ENCODE measurements around the gene TICAM1. TPM values are rescaled to one million over a fixed set of nuclear protein-coding genes. Genes with fewer than 3 reads are reported as not detected.
A peak's percentile ranks its signal among the peaks of the same experiment; 100 is the strongest.
"Not testable (repeated sequence)": the region's sequence is repeated elsewhere in the genome, so short reads cannot be mapped to it uniquely, and the experiment has no call there.

Gene TICAM1
- total and polyA plus RNA-seq, 2 donors (not counting 1 experiment from before 2014, with no cell fraction given), result 0.65 to 4.1 TPM

DNA sequence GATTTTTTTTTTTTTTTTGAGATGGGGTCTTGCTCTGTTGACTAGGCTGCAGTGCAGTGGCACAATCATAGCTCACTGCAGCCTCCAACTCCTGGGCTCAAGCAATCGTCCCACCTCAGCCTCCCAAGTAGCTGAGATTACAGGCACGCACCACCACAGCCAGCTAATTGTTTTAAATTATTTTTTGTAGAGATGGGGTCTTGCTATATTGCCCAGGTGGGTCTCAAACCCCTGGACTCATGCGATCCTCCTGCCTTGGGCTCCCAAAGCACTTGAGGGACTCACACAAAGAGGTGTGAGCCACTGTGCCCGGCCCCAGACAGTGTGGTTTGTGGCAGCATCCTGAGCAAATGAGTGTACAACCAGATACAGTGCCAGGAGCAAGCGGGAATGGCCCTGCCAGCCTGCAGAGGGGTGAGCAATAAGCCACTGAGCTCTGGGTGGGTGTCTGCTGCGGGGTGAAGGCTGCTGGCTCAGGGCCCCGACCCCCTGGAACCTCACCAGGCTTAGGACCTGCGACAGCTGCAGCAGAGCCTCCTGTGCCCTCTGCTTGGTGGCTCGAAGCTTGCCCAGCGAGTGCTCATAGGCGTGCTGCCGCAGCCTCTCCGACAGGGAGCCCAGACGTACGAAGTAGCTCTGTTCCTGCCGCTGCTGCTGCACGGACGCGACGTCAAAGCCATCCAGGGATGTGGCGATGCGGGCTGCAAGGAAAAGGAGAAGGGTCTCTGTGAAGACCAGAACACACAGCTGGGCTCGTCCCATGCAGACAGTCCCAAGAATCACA, 15.9 kb upstream of the TICAM1 start:
- no peak overlapping the region for H3K27ac ChIP-seq (ENCODE audit: insufficient read depth, low read length)
- no peaks in the 10 kb centered on the region for H3K9me3 ChIP-seq (ENCODE audit: control insufficient read depth, insufficient read depth, low read depth, low read length)
- peaks cover 30% of the 10 kb centered on the region for H3K36me3 ChIP-seq (ENCODE audit: control insufficient read depth, insufficient read depth, low read length)
- H3K4me2 ChIP-seq (ENCODE audit: extremely low read depth, insufficient read depth, low read length), result no peak overlapping the region
- no peaks in the 10 kb centered on the region for H4K20me1 ChIP-seq (ENCODE audit: control insufficient read depth, extremely low read depth, insufficient read depth, low read length)
- no peak for DNase-seq (ENCODE audit: low read depth in 2 of 2)
- H3K9ac ChIP-seq (ENCODE audit: insufficient read depth, low read length), result no peak overlapping the region
- no peak overlapping the region for H2AFZ ChIP-seq (ENCODE audit: low read length)
- TF ChIP-seq, protein P1, sequence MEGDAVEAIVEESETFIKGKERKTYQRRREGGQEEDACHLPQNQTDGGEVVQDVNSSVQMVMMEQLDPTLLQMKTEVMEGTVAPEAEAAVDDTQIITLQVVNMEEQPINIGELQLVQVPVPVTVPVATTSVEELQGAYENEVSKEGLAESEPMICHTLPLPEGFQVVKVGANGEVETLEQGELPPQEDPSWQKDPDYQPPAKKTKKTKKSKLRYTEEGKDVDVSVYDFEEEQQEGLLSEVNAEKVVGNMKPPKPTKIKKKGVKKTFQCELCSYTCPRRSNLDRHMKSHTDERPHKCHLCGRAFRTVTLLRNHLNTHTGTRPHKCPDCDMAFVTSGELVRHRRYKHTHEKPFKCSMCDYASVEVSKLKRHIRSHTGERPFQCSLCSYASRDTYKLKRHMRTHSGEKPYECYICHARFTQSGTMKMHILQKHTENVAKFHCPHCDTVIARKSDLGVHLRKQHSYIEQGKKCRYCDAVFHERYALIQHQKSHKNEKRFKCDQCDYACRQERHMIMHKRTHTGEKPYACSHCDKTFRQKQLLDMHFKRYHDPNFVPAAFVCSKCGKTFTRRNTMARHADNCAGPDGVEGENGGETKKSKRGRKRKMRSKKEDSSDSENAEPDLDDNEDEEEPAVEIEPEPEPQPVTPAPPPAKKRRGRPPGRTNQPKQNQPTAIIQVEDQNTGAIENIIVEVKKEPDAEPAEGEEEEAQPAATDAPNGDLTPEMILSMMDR (conservative IDR thresholded peaks at IDR 0.05 in 1 of 2, IDR thresholded peaks at IDR 0.05 in 1 of 2; ENCODE audit: low read depth in 1 of 2, low read length in 2 of 2), result no peak
- TF ChIP-seq EZH2 (IDR thresholded peaks at IDR 0.05; ENCODE audit: low read length, missing control alignments), result no peak
- peaks cover 5% of the 10 kb centered on the region for H3K4me1 ChIP-seq (ENCODE audit: control insufficient read depth, extremely low read depth, insufficient read depth, low read length)
- H3K4me3 ChIP-seq (replicated peaks in 1 of 4; ENCODE audit: control extremely low read depth in 1 of 4, insufficient read depth in 1 of 4, low read depth in 3 of 4, low read length in 4 of 4), result no peak overlapping the region
- no peaks in the 10 kb centered on the region for H3K79me2 ChIP-seq (ENCODE audit: control insufficient read depth, insufficient read depth, low read length)
- no peaks in the 10 kb centered on the region for H3K27me3 ChIP-seq (ENCODE audit: control insufficient read depth, insufficient read depth, low read length)

DNA sequence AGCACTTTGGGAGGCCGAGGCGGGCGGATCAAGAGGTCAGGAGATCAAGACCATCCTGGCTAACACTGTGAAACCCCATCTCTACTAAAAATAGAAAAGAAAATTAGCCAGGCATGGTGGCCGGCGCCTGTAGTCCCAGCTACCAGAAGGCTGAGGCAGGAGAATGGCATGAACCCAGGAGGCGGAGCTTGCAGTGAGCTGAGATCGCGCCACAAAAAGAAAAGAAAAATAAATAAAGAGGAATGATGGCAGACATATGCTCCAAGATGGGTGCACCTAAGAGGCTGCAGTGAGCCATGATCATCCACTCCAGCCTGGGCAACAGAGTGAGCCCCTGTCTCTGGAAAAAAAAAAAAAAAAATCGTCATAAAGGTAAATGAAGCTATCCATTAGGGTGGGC, 14.5 kb upstream of the TICAM1 start:
- Histone ChIP-seq H3K36me3 (ENCODE audit: control insufficient read depth, insufficient read depth, low read length) (peaks cover 25% of the 10 kb centered on the region), H3K27ac (ENCODE audit: insufficient read depth, low read length) (peak overlapping the region; percentile 18)
- not testable (repeated sequence) for H3K9ac ChIP-seq (ENCODE audit: insufficient read depth, low read length); H2AFZ ChIP-seq (ENCODE audit: low read length); H3K4me3 ChIP-seq (replicated peaks in 1 of 4; ENCODE audit: control extremely low read depth in 1 of 4, insufficient read depth in 1 of 4, low read depth in 3 of 4, low read length in 4 of 4); H3K4me2 ChIP-seq (ENCODE audit: extremely low read depth, insufficient read depth, low read length); H3K27me3 ChIP-seq (ENCODE audit: control insufficient read depth, insufficient read depth, low read length); H3K9me3 ChIP-seq (ENCODE audit: control insufficient read depth, insufficient read depth, low read depth, low read length); H3K4me1 ChIP-seq (ENCODE audit: control insufficient read depth, extremely low read depth, insufficient read depth, low read length); H4K20me1 ChIP-seq (ENCODE audit: control insufficient read depth, extremely low read depth, insufficient read depth, low read length); H3K79me2 ChIP-seq (ENCODE audit: control insufficient read depth, insufficient read depth, low read length)
- peak; percentile 65 to 66 for DNase-seq (ENCODE audit: low read depth in 2 of 2)

DNA sequence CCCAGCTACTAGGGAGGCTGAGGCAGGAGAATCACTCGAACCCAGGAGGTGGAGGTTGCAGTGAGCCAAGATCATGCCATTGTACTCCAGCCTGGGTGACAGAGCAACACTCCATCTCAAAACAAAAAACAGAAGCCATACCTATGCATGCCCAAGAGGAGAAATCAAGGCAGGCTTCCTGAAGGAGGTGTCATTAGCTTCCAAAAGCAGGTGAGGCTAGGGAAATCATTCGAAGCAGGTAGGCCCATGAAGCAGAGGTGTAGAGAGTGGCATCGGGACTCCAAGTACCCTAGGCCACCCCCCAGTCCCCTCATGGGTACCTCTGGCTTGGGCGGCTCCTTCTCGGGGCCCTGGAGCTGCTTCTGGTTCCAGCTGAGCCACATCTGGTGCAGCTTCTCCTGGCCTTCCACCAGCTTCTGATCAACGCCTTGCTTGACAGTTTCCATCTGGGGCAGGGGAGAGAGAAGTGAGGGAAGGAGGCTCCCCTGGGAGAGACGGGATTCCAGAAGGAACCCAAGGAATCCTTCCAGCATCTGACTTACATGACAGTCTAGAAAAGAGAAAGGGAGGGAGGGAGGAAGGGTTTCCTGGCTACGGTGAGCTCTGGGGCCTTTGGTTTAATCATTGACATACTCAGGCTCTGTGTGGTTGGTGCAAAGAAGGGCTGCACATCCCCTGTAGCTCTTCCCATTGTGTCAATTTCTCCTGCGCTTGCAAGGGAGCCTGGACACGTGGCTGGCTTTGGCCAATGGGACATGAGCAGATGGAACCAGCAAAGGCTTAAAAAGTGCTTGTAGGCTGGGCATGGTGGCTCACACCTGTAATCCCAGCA, 13.1 kb upstream of the TICAM1 start:
- DNase-seq (ENCODE audit: low read depth in 2 of 2), result peak in 1 of 2 donors; percentile 83
- Histone ChIP-seq H3K9me3 (ENCODE audit: control insufficient read depth, insufficient read depth, low read depth, low read length) (no peaks in the 10 kb centered on the region), H3K4me3 (replicated peaks in 1 of 4; ENCODE audit: control extremely low read depth in 1 of 4, insufficient read depth in 1 of 4, low read depth in 3 of 4, low read length in 4 of 4) (no peak overlapping the region), H3K36me3 (ENCODE audit: control insufficient read depth, insufficient read depth, low read length) (peaks cover 22% of the 10 kb centered on the region), H3K27me3 (ENCODE audit: control insufficient read depth, insufficient read depth, low read length) (no peaks in the 10 kb centered on the region), H3K9ac (ENCODE audit: insufficient read depth, low read length) (no peak overlapping the region), H4K20me1 (ENCODE audit: control insufficient read depth, extremely low read depth, insufficient read depth, low read length) (no peaks in the 10 kb centered on the region), H3K4me2 (ENCODE audit: extremely low read depth, insufficient read depth, low read length) (no peak overlapping the region), H2AFZ (ENCODE audit: low read length) (no peak overlapping the region), H3K27ac (ENCODE audit: insufficient read depth, low read length) (peak overlapping the region; percentile 69), H3K4me1 (ENCODE audit: control insufficient read depth, extremely low read depth, insufficient read depth, low read length) (peaks cover 5% of the 10 kb centered on the region), H3K79me2 (ENCODE audit: control insufficient read depth, insufficient read depth, low read length) (no peaks in the 10 kb centered on the region)
- no peak for TF ChIP-seq EZH2 (IDR thresholded peaks at IDR 0.05; ENCODE audit: low read length, missing control alignments)
- TF ChIP-seq, protein P1 (conservative IDR thresholded peaks at IDR 0.05 in 1 of 2, IDR thresholded peaks at IDR 0.05 in 1 of 2; ENCODE audit: low read depth in 1 of 2, low read length in 2 of 2), result no peak
